Measurements from ENCODE around the gene FRMD8. TPM values are rescaled to one million over a fixed set of nuclear protein-coding genes. Genes with fewer than 3 reads are reported as not detected.

FRMD8 gene
- total RNA-seq, 1 donor from 2014 or later = 39.0 TPM

DNA sequence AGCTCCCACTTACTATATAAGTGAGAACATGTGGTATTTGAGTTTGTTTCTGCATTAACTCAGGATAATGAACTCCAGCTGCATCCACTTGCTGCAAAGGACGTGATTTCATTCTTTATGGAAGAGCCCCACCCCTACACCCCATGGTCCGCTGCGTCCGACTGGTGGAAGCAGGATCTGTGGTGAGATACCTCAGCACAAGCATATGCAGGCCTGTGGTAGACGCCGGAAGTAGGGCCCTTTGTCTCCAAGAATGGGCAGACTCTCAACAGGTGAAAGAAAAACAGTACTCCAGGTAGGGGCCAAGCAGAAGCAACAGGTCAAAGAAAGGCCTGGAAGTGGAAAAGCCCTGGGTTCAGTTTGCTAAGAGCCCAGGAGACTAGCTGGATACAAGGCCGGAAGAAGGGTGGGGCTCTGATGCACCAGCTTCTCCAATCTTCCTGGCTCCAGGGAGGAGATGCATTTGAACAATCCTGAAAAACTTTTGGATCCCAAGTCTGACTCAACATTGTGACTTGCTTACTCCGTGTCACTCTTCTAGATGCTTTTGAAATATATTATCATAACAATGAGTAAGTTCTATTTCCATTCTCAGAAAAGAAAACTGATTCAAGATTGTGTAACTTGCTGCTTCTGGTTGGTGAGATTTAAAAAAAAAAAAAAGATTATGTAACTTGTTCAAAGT, 66.5 kb downstream of the FRMD8 start:
- no peaks in the 10 kb centered on the region for H3K36me3 ChIP-seq (ENCODE audit: control insufficient read depth, insufficient read depth, low read length)
- DNase-seq (ENCODE audit: low read depth) = no peak
- no peak overlapping the region for H3K4me3 ChIP-seq (ENCODE audit: low read depth, low read length)
- TF ChIP-seq, protein P1, sequence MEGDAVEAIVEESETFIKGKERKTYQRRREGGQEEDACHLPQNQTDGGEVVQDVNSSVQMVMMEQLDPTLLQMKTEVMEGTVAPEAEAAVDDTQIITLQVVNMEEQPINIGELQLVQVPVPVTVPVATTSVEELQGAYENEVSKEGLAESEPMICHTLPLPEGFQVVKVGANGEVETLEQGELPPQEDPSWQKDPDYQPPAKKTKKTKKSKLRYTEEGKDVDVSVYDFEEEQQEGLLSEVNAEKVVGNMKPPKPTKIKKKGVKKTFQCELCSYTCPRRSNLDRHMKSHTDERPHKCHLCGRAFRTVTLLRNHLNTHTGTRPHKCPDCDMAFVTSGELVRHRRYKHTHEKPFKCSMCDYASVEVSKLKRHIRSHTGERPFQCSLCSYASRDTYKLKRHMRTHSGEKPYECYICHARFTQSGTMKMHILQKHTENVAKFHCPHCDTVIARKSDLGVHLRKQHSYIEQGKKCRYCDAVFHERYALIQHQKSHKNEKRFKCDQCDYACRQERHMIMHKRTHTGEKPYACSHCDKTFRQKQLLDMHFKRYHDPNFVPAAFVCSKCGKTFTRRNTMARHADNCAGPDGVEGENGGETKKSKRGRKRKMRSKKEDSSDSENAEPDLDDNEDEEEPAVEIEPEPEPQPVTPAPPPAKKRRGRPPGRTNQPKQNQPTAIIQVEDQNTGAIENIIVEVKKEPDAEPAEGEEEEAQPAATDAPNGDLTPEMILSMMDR (IDR thresholded peaks at IDR 0.05; ENCODE audit: insufficient read depth, low read length, poor library complexity, severe bottlenecking) = no peak
- no peaks in the 10 kb centered on the region for H3K27me3 ChIP-seq (ENCODE audit: control insufficient read depth, insufficient read depth, low read length)

DNA sequence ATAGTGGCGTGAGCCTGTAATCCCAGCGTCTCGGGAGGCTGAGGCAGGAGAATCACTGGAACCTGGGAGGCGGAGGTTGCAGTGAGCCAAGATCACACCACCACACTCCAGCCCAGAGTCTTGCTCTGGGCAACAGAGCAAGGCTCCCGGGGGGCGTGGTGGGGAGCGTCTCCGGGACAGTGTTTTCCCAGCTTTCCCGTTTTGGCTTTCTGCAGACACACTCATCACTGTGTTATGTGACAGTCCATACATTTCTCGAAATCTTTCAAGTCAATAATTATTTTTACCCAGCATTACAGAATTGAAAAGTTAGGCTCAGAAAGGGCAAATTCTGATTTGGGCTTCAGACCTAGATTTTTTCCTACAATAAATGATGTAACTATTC, 67.9 kb downstream of the FRMD8 start:
- Histone ChIP-seq H3K27me3 (ENCODE audit: control insufficient read depth, insufficient read depth, low read length) (no peaks in the 10 kb centered on the region), H3K36me3 (ENCODE audit: control insufficient read depth, insufficient read depth, low read length) (no peaks in the 10 kb centered on the region), H3K4me3 (ENCODE audit: low read depth, low read length) (peak overlapping the region; percentile 53)
- no peak for DNase-seq (ENCODE audit: low read depth)
- TF ChIP-seq, protein P1 (IDR thresholded peaks at IDR 0.05; ENCODE audit: insufficient read depth, low read length, poor library complexity, severe bottlenecking) = no peak

DNA sequence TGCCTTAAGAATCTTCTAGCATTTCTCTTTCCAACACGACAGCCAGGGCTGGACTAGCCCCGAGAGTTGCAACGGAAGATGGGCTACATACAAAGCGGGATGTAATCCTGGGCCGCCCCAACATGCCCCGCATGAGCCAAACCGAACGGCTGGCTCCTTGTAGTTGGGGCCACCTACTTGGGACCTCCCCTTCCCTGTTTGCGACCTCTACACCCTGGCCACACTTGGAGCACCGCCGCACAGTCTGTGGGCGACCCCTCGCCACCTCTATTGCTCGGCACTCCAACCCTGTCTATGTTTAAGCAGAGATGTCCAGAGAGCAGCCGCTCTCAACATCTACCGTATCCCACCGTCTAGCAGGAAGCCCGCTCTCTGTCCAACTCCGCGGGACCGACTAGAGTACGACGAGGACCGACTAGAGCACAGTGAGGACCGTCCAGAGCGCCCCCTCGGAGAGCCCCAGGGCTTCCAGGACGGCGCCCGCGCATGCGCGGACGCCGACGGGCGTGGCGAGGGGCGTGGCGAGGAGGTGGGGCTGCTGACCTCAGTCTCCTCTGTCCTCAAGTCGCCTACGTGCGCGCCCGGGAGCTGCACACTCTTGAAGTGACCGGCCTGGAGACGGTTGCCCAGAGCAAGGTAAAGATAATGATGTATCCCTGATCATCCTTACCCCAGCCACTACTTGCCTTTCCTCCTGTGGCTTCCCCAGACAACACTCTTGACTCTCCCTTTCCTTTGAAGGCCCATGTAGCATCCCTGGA, 68.4 kb downstream of the FRMD8 start:
- Histone ChIP-seq H3K27me3 (ENCODE audit: control insufficient read depth, insufficient read depth, low read length) (no peaks in the 10 kb centered on the region), H3K4me3 (ENCODE audit: low read depth, low read length) (peak overlapping the region; percentile 53), H3K36me3 (ENCODE audit: control insufficient read depth, insufficient read depth, low read length) (no peaks in the 10 kb centered on the region)
- TF ChIP-seq, protein P1 (IDR thresholded peaks at IDR 0.05; ENCODE audit: insufficient read depth, low read length, poor library complexity, severe bottlenecking) = no peak
- DNase-seq (ENCODE audit: low read depth) = no peak

DNA sequence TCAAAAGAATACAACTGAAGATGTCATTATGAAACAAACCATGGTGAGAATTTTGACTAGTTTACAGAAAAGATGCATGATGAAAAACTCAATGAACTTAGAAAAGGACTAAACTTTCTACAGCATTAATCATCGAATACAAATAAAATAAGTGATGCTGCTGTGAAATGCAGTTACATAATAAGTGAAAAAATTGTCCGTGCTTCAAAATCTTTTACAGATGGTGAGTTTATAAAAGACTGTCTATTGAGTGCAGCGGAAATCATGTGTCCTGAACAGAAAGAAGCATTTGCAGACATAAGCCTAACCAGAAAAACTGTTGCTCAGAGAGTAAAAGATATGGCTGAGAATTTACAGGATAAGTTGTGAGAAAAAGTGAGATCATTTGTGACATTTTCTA, 70.0 kb downstream of the FRMD8 start:
- TF ChIP-seq, protein P1 (IDR thresholded peaks at IDR 0.05; ENCODE audit: insufficient read depth, low read length, poor library complexity, severe bottlenecking) = no peak
- H3K4me3 ChIP-seq (ENCODE audit: low read depth, low read length) = no peak overlapping the region
- DNase-seq (ENCODE audit: low read depth) = no peak
- no peaks in the 10 kb centered on the region for H3K27me3 ChIP-seq (ENCODE audit: control insufficient read depth, insufficient read depth, low read length)
- no peaks in the 10 kb centered on the region for H3K36me3 ChIP-seq (ENCODE audit: control insufficient read depth, insufficient read depth, low read length)

DNA sequence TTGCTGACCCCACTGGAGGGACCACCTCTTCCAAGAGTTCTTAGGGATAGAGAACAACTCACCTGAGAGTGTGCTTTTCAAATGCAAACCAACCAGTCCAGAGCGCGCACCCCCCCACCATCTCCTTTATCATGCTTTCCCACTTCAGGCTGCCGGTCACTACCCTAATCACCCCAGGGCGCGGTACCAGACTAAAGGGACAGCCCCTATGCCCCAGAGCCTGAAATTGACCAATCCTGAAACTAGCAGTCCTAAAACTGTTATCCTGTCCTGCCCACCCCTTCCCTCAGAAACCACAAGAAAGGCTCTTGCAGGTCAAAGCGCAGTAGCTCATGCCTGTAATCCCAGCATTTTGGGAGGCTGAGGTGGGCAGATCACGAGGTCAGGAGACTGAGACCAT, 73.1 kb downstream of the FRMD8 start:
- Histone ChIP-seq H3K36me3 (ENCODE audit: control insufficient read depth, insufficient read depth, low read length) (no peaks in the 10 kb centered on the region), H3K27me3 (ENCODE audit: control insufficient read depth, insufficient read depth, low read length) (no peaks in the 10 kb centered on the region), H3K4me3 (ENCODE audit: low read depth, low read length) (no peak overlapping the region)
- DNase-seq (ENCODE audit: low read depth) = no peak
- TF ChIP-seq, protein P1 (IDR thresholded peaks at IDR 0.05; ENCODE audit: insufficient read depth, low read length, poor library complexity, severe bottlenecking) = no peak

Other genes starting within 250 kb of the FRMD8 start
- not detected in 2 replicates for gene SPDYC, start 216.4 kb upstream of the FRMD8 start, total RNA-seq
- 397 and 531 TPM in 2 replicates for gene CAPN1, start 204.7 kb upstream of the FRMD8 start, total RNA-seq
- 8.9 and 11.5 TPM in 2 replicates for gene POLA2, start 124.7 kb upstream of the FRMD8 start, total RNA-seq
- 37.4 and 46.4 TPM in 2 replicates for gene CDC42EP2, start 71.8 kb upstream of the FRMD8 start, total RNA-seq
- gene DPF2, start 52.8 kb upstream of the FRMD8 start, total RNA-seq = 53.9 and 59.4 TPM in 2 replicates
- 0.89 and 1.3 TPM in 2 replicates for gene TIGD3, start 31.9 kb upstream of the FRMD8 start, total RNA-seq
- 0.29 and 0.82 TPM in 2 replicates for gene SLC25A45, start 4.0 kb upstream of the FRMD8 start, total RNA-seq
- gene NEAT1, start 36.2 kb downstream of the FRMD8 start, total RNA-seq = 28.7 and 39.8 TPM in 2 replicates
- gene MALAT1, start 112.4 kb downstream of the FRMD8 start, total RNA-seq = 1,605 and 1,895 TPM in 2 replicates
- gene SCYL1, start 138.4 kb downstream of the FRMD8 start, total RNA-seq = 116 and 121 TPM in 2 replicates
- 116 and 122 TPM in 2 replicates for gene LTBP3, start 171.7 kb downstream of the FRMD8 start, total RNA-seq
- 67.3 and 91.6 TPM in 2 replicates for gene ZNRD2, start 183.8 kb downstream of the FRMD8 start, total RNA-seq
- 63.9 and 68.5 TPM in 2 replicates for gene FAM89B, start 185.9 kb downstream of the FRMD8 start, total RNA-seq
- gene EHBP1L1, start 189.4 kb downstream of the FRMD8 start, total RNA-seq = 19.5 and 20.9 TPM in 2 replicates
- not detected in 2 replicates for gene KCNK7, start 209.2 kb downstream of the FRMD8 start, total RNA-seq
- 58.3 and 60.8 TPM in 2 replicates for gene MAP3K11, start 227.6 kb downstream of the FRMD8 start, total RNA-seq
- 61.9 and 71.2 TPM in 2 replicates for gene PCNX3, start 229.1 kb downstream of the FRMD8 start, total RNA-seq